ENCODE measurements around the gene CDC34. TPM values are rescaled to one million over a fixed set of nuclear protein-coding genes. Genes with fewer than 3 reads are reported as not detected.

CDC34 gene
- total and polyA plus RNA-seq, 9 of the 15 experiments (the other 6 are each of a cell fraction or from before 2014, with no cell fraction given): 0.80 to 203 (median 65.5) TPM

DNA sequence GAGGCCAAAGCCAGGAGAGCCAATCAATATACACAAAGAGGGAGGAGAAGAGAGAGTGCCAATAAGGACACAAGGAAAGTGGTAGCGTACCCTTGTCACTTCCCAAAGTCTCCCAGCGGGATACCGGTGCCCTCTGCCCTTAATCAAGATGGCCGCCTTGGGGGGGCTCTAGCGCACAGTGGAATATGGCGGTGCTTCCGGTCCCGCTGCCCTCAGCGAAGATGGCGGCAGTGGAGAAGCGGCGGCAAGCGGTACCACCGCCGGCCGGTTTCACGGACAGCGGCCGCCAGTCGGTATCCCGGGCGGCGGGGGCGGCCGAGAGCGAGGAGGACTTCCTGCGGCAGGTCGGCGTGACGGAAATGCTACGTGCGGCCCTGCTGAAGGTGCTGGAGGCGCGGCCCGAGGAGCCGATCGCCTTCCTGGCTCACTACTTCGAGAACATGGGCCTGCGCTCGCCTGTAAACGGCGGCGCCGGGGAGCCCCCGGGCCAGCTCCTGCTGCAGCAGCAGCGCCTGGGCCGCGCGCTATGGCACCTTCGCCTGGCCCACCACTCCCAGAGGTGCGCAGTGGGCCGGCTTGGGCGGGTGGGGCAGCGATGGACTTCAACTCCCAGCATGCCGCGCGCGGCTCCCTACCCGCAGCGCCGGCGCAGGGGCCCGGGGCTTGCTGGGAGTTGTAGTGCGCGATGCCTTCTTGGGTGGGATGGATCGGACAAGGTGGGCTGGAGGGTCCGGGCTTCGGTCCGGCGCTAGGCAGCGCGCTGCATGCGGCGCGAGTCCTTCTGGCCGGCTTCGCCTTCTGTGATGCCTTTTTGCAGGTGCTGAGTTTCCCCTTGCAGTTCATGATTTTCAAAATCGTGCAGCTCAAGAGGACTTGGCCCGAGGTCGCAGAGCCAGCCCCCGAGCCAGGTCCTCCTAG lies 24.0 kb upstream of the CDC34 start, which contains the start of gene TPGS1 (continued):
- TF ChIP-seq TAF1 (IDR thresholded peaks at IDR 0.05; ENCODE audit: control insufficient read depth, extremely low read depth, insufficient read depth, low read length, severe bottlenecking) (peak; percentile 93), ZNF212 (CRISPR knock-in tag; IDR thresholded peaks at IDR 0.05) (no peak), E2F3 (CRISPR knock-in tag; IDR thresholded peaks at IDR 0.05) (peak; percentile 48; the same call in 1 of the 2 replicates), TGIF2 (CRISPR knock-in tag; IDR thresholded peaks at IDR 0.05) (peak; percentile 79), ZNF23 (CRISPR knock-in tag; IDR thresholded peaks at IDR 0.05) (no peak), KDM2B (CRISPR knock-in tag; IDR thresholded peaks at IDR 0.05) (no peak), ZNF75A (CRISPR knock-in tag; IDR thresholded peaks at IDR 0.05) (no peak), NFYB (IDR thresholded peaks at IDR 0.05; ENCODE audit: extremely low read depth, insufficient read length) (no peak), ZBED1 (IDR thresholded peaks at IDR 0.05) (no peak), RAD21 (CRISPR knock-in tag; conservative IDR thresholded peaks at IDR 0.05 in 1 of 2, IDR thresholded peaks at IDR 0.05 in 1 of 2) (no peak), ZNF140 (CRISPR knock-in tag; IDR thresholded peaks at IDR 0.05) (no peak), SREBF1 (IDR thresholded peaks at IDR 0.05; ENCODE audit: borderline replicate concordance, low read depth, low read length) (no peak), POLR2A (conservative IDR thresholded peaks at IDR 0.05) (peak; percentile 89), RBM25 (IDR thresholded peaks at IDR 0.05; ENCODE audit: low read depth, low read length, severe bottlenecking) (no peak), HDAC6 (IDR thresholded peaks at IDR 0.05; ENCODE audit: low read depth, low read length) (no peak), MAFK (IDR thresholded peaks at IDR 0.05; ENCODE audit: low read length) (no peak), ZNF232 (CRISPR knock-in tag; IDR thresholded peaks at IDR 0.05) (peak; percentile 31; the same call in 1 of the 2 replicates), NCOR1 (IDR thresholded peaks at IDR 0.05) (no peak), ZNF184 (CRISPR knock-in tag; IDR thresholded peaks at IDR 0.05) (no peak)
- TF ChIP-seq, protein P1, sequence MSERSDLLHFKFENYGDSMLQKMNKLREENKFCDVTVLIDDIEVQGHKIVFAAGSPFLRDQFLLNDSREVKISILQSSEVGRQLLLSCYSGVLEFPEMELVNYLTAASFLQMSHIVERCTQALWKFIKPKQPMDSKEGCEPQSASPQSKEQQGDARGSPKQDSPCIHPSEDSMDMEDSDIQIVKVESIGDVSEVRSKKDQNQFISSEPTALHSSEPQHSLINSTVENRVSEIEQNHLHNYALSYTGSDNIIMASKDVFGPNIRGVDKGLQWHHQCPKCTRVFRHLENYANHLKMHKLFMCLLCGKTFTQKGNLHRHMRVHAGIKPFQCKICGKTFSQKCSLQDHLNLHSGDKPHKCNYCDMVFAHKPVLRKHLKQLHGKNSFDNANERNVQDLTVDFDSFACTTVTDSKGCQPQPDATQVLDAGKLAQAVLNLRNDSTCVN (CRISPR knock-in tag; IDR thresholded peaks at IDR 0.05): peak; percentile 80; the same call in 1 of the 2 replicates
- TF ChIP-seq, protein P2, sequence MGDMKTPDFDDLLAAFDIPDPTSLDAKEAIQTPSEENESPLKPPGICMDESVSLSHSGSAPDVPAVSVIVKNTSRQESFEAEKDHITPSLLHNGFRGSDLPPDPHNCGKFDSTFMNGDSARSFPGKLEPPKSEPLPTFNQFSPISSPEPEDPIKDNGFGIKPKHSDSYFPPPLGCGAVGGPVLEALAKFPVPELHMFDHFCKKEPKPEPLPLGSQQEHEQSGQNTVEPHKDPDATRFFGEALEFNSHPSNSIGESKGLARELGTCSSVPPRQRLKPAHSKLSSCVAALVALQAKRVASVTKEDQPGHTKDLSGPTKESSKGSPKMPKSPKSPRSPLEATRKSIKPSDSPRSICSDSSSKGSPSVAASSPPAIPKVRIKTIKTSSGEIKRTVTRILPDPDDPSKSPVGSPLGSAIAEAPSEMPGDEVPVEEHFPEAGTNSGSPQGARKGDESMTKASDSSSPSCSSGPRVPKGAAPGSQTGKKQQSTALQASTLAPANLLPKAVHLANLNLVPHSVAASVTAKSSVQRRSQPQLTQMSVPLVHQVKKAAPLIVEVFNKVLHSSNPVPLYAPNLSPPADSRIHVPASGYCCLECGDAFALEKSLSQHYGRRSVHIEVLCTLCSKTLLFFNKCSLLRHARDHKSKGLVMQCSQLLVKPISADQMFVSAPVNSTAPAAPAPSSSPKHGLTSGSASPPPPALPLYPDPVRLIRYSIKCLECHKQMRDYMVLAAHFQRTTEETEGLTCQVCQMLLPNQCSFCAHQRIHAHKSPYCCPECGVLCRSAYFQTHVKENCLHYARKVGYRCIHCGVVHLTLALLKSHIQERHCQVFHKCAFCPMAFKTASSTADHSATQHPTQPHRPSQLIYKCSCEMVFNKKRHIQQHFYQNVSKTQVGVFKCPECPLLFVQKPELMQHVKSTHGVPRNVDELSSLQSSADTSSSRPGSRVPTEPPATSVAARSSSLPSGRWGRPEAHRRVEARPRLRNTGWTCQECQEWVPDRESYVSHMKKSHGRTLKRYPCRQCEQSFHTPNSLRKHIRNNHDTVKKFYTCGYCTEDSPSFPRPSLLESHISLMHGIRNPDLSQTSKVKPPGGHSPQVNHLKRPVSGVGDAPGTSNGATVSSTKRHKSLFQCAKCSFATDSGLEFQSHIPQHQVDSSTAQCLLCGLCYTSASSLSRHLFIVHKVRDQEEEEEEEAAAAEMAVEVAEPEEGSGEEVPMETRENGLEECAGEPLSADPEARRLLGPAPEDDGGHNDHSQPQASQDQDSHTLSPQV (IDR thresholded peaks at IDR 0.05): peak; percentile 76; the same call in 1 of the 2 replicates
- TF ChIP-seq, protein P3, sequence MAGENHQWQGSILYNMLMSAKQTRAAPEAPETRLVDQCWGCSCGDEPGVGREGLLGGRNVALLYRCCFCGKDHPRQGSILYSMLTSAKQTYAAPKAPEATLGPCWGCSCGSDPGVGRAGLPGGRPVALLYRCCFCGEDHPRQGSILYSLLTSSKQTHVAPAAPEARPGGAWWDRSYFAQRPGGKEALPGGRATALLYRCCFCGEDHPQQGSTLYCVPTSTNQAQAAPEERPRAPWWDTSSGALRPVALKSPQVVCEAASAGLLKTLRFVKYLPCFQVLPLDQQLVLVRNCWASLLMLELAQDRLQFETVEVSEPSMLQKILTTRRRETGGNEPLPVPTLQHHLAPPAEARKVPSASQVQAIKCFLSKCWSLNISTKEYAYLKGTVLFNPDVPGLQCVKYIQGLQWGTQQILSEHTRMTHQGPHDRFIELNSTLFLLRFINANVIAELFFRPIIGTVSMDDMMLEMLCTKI (IDR thresholded peaks at IDR 0.05; ENCODE audit: partially characterized antibody): no peak

Data from K562 (cell line).